ENCODE data around the gene OR10A5.

DNA sequence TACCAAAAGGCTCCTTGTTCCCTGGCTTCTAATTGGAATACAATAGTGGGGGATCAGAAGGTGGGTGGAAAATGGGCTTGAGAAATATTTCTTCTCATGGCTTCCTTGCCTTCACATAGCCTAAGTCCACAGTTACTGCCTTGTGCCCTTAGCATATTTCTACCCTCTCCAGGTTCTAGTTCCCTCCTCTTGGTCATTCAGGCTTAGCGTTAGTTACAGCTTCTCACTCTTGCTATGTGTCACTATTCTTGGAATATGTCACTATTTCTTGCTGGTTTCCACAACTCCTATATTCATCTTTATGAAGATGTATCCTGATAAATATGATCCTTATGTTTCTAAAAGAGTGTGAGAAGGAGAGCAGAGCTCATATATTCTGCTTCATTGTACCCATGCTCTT lies 44.4 kb downstream of the OR10A5 start:
- TF ChIP-seq, protein P1, sequence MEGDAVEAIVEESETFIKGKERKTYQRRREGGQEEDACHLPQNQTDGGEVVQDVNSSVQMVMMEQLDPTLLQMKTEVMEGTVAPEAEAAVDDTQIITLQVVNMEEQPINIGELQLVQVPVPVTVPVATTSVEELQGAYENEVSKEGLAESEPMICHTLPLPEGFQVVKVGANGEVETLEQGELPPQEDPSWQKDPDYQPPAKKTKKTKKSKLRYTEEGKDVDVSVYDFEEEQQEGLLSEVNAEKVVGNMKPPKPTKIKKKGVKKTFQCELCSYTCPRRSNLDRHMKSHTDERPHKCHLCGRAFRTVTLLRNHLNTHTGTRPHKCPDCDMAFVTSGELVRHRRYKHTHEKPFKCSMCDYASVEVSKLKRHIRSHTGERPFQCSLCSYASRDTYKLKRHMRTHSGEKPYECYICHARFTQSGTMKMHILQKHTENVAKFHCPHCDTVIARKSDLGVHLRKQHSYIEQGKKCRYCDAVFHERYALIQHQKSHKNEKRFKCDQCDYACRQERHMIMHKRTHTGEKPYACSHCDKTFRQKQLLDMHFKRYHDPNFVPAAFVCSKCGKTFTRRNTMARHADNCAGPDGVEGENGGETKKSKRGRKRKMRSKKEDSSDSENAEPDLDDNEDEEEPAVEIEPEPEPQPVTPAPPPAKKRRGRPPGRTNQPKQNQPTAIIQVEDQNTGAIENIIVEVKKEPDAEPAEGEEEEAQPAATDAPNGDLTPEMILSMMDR (IDR thresholded peaks at IDR 0.05), result no peak
- no peak for TF ChIP-seq POLR2A (IDR thresholded peaks at IDR 0.05)
